Cardiac muscle cell (in vitro differentiated cells and primary cell): ENCODE measurements around the gene MACROH2A2. TPM values are rescaled to one million over a fixed set of nuclear protein-coding genes. Genes with fewer than 3 reads are reported as not detected.
"Not testable (repeated sequence)": the region's sequence is repeated elsewhere in the genome, so short reads cannot be mapped to it uniquely, and the experiment has no call there.

Experiments
- DNase-seq, 2 donors: peaks; one replicate each; pipeline versions ENCODE4 v3.0.0 to v3.0.0-alpha.2; 2010 to 2017; ENCODE audit warnings: low read depth in 1 of 2, low spot score in 1 of 2
- H3K27ac ChIP-seq: fragments of 200-600 bp; sonication (generic); 2 replicates; pipeline ENCODE4 v1.5.1; 2016
- H3K27me3 ChIP-seq: fragments of 200-600 bp; sonication (generic); 2 replicates; pipeline ENCODE4 v1.6.0; 2016; ENCODE audit warnings: control low read depth
- H3K36me3 ChIP-seq: fragments of 200-600 bp; sonication (generic); 2 replicates; pipeline ENCODE4 v1.5.1; 2016; ENCODE audit warnings: control low read depth
- H3K4me1 ChIP-seq: fragments of 200-600 bp; sonication (generic); 2 replicates; pipeline ENCODE4 v1.8.1; 2017; ENCODE audit warnings: low read depth, mild to moderate bottlenecking, mixed run types
- H3K4me3 ChIP-seq: fragments of 200-600 bp; sonication (generic); 2 replicates; pipeline ENCODE4 v1.5.1; 2016; ENCODE audit warnings: mild to moderate bottlenecking
- H3K9me3 ChIP-seq: fragments of 200-600 bp; sonication (generic); 2 replicates; pipeline ENCODE4 v1.5.1; 2017; ENCODE audit warnings: low read depth, mild to moderate bottlenecking, control low read depth
- polyA plus RNA-seq: library from polyadenylated mRNA; unstranded; fragments of >200 nt; fragmentation: Nextera tagmentation; extraction: Ambion mirVana; gene quantifications from 2 replicates; pipeline ENCODE4 v1.2.1, GENCODE V29; 2016
- total RNA-seq: library from RNA; depleted of rRNA; stranded (reverse); fragments of >200 nt; gene quantifications from 2 replicates; pipeline ENCODE4 v1.2.3, GENCODE V29; 2016
- TF ChIP-seq, protein P1 (sequence below): IDR thresholded peaks from 2 replicates; pipeline ENCODE4 v1.5.1; 2012; ENCODE audit warnings: low read depth, mild to moderate bottlenecking, low read length

Gene MACROH2A2
- total and polyA plus RNA-seq, 2 experiments from 2014 or later, result 142 to 161 TPM

DNA sequence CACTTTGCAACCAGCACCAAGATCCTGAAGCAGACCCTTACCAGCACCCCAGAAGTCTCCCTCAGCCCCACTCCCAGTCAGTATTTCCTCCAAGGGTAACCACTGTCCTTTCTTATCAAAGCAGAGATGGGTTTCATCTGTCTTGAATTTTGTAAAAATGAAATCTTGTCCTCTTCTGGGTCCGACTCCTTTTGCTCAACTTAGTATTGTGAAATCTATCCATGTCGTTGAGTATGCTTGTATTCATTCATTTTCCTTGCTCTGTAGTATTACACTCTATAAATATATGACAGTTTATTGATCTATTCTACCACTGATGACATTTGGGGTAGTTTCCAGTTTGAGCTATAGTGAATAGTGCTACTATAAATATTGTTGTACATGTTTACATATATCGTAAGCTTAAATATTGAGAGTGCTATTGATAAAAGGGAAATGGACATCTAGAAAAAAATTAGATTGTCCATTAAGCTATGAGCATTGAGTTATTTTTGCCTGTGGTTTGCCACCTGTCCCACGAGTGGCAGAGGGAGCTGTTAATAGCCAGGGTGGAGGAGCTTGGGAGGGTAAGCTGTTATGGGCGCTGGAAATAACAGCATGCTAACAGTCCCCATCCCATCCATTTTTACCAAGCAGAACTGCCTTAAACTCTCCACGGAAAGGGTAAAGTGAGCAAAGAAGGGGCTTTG lies 43.5 kb downstream of the MACROH2A2 start:
- H3K4me3 ChIP-seq, result no peak overlapping the region
- TF ChIP-seq, protein P1, sequence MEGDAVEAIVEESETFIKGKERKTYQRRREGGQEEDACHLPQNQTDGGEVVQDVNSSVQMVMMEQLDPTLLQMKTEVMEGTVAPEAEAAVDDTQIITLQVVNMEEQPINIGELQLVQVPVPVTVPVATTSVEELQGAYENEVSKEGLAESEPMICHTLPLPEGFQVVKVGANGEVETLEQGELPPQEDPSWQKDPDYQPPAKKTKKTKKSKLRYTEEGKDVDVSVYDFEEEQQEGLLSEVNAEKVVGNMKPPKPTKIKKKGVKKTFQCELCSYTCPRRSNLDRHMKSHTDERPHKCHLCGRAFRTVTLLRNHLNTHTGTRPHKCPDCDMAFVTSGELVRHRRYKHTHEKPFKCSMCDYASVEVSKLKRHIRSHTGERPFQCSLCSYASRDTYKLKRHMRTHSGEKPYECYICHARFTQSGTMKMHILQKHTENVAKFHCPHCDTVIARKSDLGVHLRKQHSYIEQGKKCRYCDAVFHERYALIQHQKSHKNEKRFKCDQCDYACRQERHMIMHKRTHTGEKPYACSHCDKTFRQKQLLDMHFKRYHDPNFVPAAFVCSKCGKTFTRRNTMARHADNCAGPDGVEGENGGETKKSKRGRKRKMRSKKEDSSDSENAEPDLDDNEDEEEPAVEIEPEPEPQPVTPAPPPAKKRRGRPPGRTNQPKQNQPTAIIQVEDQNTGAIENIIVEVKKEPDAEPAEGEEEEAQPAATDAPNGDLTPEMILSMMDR, result no peak
- H3K4me1 ChIP-seq, result peaks cover 8% of the 10 kb centered on the region
- no peaks in the 10 kb centered on the region for H3K27me3 ChIP-seq
- H3K36me3 ChIP-seq, result peaks cover 64% of the 10 kb centered on the region
- no peaks in the 10 kb centered on the region for H3K9me3 ChIP-seq
- no peak for DNase-seq
- H3K27ac ChIP-seq, result peak overlapping the region; percentile 67

DNA sequence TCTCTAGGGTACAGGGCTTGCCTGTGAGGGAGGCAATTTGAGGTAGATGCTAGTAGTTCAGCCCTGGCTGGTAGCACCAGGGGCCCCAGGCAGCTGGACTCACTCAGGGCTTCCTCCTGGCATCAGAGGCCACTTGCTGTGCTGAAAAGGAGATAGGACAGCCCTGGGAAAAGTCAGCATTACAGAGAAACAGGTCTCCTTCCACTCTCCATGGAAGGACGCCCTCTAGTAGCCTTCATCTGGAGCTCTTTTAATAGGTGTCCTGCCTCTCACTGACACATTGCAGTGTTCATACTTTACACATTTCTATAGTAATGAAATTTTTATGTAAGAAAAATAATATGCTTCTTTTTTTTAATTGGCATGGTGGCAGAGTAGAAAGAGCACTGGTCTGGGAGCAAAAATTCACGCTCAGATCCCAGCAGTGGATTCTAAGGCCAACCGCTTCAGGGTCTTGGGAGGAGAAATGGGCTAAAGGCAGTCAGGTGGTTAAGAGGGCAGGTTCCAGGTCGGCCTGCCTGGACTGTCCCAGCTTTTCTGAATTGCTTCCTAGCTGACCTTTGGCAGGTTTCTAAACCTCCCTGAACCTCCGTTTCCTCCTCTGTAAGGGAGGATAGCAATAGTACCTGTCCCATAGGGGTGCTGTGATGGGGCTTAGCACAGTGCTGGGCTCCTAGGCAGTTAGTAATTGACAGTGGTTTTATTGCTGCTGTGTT lies 44.2 kb downstream of the MACROH2A2 start:
- Histone ChIP-seq H3K4me1 (peaks cover 8% of the 10 kb centered on the region), H3K27ac (peak overlapping the region; percentile 67), H3K4me3 (no peak overlapping the region), H3K9me3 (no peaks in the 10 kb centered on the region), H3K27me3 (no peaks in the 10 kb centered on the region), H3K36me3 (peaks cover 62% of the 10 kb centered on the region)
- peak in 1 of 2 donors; percentile 37 for DNase-seq
- TF ChIP-seq, protein P1, result no peak

- DNase-seq, result no peak
- Histone ChIP-seq H3K9me3 (no peaks in the 10 kb centered on the region), H3K4me3 (no peak overlapping the region), H3K36me3 (peaks cover 57% of the 10 kb centered on the region), H3K27ac (no peak overlapping the region), H3K4me1 (peaks cover 8% of the 10 kb centered on the region), H3K27me3 (no peaks in the 10 kb centered on the region)
- TF ChIP-seq, protein P1, result no peak
Observed at GRCh38 chr10:70097459-70097858, 44.8 kb downstream of the MACROH2A2 start.

- Histone ChIP-seq H3K27me3 (no peaks in the 10 kb centered on the region), H3K27ac (no peak overlapping the region), H3K4me1 (peaks cover 8% of the 10 kb centered on the region), H3K36me3 (peaks cover 50% of the 10 kb centered on the region), H3K9me3 (no peaks in the 10 kb centered on the region), H3K4me3 (no peak overlapping the region)
- DNase-seq, result no peak
- TF ChIP-seq, protein P1, result no peak
Observed at GRCh38 chr10:70098271-70098670, 45.6 kb downstream of the MACROH2A2 start.

- H3K36me3 ChIP-seq, result peaks cover 35% of the 10 kb centered on the region
- H3K4me1 ChIP-seq, H3K27me3 ChIP-seq, H3K9me3 ChIP-seq, H3K4me3 ChIP-seq: not testable (repeated sequence)
- peak in 1 of 2 donors; percentile 25 for DNase-seq
- peak overlapping the region; percentile 82 for H3K27ac ChIP-seq
Observed at GRCh38 chr10:70101068-70101562, 48.5 kb downstream of the MACROH2A2 start.

- Histone ChIP-seq H3K9me3 (no peaks in the 10 kb centered on the region), H3K36me3 (peaks cover 35% of the 10 kb centered on the region), H3K27me3 (no peaks in the 10 kb centered on the region), H3K27ac (peak overlapping the region; percentile 82), H3K4me1 (no peaks in the 10 kb centered on the region), H3K4me3 (no peak overlapping the region)
- DNase-seq, result no peak
- TF ChIP-seq, protein P1, result no peak
Observed at GRCh38 chr10:70101668-70102067, 49.0 kb downstream of the MACROH2A2 start.
